NCI-H1436 (cell line): Measurements from ENCODE around the gene SLC6A2.

Experiments
- DNase-seq: peaks from one replicate; lab custom pipeline; 2025; lab: John Stamatoyannopoulos, UW

Gene SLC6A2

DNA sequence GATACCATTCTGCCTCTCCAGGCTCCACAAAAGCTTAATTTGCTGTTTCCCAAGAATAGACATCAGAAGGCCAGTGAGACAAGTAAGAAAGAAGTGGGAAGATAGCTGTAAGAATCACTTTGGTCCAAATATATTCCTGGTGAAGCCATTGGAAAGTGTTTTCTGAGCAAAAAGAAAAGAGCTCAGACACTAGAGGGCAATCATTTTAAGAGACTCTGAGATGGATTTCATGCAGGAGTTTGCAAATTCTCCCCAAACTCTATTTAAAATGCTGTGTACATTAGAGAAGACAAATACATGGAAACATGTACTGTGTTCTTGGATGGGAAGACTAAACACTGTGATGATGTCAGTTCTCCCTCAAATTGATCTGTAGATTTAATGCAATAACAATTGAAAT, 8.0 kb upstream of the SLC6A2 start:
- no peak for DNase-seq

DNA sequence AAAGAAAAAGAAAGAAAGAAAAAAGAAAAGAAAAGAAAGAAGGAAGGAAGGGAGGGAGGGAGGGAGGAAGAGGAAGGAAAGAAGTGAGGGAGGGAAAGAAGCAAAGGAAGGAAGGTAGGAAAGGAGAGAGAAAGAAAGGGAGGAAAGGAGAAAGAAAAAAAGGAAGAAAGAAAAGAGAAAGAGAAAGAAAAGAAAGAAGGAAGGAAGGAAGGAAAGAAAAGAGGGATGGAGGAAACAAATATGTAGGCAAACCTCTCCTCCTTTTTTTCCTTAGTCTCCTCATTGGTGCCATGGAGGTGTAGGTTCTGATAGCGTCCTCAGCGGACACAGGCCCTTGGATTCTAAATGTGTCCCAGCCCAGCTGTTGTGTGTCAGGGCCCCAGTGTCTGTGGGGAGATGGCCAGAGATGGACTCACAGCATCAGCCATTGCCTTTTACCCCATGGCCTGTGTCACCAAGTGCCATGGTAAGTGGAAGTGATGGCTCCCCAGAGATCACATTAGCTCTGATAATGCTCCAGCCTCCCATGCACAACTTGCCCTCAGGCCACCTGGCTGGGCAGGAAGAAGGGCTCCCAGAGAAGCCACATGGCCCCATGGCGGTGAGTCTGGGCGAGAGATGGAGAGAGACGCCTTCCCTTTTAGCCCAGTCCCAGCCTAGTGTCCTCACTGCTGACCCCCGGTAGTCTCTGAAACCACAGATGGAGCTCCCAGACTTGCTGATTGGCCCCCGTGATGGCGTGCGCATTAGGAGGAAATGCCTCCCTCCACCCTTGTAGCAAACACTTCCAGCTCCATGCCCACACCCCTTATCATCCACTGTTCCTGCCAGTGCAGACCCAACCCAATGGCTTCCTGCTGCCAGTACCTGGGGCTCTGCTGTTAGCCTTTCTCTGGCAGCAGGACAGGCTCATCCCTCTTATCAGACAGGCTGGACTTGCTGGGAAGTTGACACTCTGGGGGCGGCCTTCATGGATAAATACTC, 3.7 kb upstream of the SLC6A2 start:
- DNase-seq: no peak

DNA sequence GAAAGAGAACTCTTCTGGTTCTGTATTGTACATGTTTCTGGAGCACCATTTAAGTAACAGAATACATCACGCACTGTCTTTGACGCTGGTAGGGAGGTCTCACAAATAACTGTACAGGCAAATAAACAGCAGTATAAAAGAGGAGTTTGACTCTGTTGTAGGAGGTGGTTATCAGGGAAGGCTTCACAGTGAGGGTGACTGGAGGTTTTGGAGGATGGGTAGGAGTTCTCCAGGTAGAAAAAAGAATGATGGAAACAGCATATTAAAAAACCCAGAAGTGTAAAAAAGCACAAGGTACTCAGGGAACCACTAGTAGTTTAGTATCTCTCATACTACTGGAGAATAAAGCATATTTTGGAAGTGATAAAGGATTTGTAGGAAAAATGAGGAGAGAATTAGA, 2.7 kb upstream of the SLC6A2 start:
- no peak for DNase-seq

DNA sequence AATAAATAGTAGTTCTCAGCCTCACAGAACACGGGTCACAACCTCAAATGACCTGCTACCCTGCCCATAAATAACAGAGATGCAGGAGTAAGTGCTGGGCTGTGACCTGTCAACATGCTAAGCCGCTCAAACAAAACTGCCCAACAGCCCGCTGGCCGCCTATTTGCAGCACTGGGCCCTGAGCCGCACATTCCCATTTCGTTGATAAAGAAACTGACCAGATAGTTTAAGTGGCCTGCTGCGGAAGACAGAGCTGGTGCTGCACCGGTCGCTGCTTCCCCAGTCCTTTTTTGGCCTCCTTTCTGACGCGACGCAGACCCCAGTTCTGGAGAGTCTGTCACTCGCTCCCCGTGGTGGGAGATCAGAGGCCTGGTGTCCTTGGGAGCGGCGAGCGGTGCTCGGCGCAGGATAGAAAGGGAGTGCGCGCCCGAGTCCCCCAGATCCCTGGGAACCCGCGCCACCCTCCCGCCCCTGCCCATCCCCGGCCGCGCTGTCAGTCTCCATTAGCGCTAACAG, 349 bp upstream of the SLC6A2 start:
- DNase-seq: no peak

DNA sequence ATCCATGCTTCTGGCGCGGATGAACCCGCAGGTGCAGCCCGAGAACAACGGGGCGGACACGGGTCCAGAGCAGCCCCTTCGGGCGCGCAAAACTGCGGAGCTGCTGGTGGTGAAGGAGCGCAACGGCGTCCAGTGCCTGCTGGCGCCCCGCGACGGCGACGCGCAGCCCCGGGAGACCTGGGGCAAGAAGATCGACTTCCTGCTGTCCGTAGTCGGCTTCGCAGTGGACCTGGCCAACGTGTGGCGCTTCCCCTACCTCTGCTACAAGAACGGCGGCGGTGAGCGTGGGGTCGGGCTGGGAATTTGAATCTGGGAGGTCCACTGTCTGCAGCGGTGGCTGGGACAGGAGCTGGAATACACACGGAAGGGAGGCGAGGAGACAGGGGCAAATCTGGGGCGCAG, 904 bp downstream of the SLC6A2 start:
- DNase-seq: no peak

DNA sequence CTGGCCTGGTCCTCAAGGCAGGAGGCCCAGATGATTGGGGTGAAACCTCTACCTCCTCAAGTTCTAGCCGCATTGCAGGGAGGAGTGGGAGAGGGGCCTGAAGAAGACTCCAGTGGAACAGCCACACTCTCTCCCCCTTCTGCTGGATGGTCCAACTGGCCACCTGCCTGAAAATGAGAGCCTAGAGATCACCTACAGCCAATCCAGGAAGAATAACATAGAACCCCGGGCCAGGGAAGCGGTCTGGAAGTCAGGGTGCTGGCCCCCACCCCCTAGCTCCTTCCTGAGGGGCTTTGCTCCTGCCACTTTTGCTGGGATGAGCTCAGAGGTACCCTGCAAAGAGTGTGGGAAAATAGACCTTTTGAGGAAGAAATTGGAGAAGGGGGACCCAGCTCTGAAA, 1.8 kb downstream of the SLC6A2 start:
- no peak for DNase-seq

DNA sequence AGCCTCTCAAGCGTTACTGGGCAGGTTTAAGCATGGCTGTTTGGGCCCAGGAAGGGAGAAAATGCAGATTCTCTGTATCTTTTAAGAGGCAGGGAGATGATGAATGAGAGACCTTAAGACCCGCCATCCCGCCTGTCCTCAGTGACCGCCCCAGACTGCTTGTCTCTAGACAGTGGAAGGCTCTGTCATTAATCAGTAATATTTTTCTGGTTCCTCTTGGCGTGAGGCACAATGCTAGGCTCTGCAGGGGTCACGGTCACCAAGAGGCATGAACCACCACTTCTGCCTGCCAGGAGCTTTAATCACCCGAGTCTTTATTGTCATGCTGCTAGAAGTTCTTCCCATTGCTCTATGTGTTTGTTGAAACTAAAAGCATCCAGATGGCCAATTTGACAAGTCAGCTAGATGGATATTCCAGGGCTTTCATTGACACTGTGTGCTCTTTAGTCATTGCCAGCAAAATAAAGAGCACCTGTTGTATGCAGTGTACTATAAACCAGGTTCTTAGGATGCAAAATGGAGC, 3.2 kb downstream of the SLC6A2 start:
- DNase-seq: no peak

DNA sequence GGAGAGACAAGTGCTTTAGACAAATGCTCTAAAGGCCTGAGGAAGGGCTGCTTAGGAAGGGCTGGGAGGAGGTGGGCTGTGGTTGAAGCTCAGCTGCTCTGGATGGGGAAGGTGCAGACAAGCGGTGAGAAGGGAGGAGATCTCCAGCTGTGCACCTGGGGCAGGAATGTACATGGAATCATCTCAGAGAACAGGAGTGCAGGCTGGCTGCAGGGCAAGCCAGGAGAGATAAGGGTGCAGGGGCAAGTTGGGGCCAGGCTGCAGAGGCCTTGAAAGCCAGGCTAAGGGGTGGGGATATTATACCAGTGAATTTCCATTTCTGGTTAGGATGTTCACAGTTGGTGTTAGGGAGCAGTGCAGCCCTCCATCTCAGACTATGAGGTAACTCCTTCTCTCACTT, 4.2 kb downstream of the SLC6A2 start:
- DNase-seq: no peak

DNA sequence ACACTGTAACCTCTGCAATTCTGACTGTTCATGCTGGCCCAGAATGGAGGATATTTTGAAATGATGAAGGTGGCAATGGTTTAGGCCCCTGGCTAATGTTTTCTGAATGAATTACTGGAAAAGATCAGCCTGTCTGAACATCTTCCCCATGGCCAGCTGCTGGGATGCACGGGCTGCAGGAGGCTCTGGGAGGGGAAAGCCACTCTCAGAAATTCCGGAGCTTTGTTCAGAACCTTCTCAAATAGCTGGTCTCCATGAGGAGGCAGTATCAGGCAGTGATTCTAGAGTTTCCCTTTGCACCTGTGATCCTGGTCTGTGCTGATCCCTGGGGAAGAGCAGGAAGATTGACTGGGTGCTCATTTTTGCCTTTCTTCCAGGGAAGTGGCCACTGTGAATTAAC, 5.0 kb downstream of the SLC6A2 start:
- DNase-seq: no peak

DNA sequence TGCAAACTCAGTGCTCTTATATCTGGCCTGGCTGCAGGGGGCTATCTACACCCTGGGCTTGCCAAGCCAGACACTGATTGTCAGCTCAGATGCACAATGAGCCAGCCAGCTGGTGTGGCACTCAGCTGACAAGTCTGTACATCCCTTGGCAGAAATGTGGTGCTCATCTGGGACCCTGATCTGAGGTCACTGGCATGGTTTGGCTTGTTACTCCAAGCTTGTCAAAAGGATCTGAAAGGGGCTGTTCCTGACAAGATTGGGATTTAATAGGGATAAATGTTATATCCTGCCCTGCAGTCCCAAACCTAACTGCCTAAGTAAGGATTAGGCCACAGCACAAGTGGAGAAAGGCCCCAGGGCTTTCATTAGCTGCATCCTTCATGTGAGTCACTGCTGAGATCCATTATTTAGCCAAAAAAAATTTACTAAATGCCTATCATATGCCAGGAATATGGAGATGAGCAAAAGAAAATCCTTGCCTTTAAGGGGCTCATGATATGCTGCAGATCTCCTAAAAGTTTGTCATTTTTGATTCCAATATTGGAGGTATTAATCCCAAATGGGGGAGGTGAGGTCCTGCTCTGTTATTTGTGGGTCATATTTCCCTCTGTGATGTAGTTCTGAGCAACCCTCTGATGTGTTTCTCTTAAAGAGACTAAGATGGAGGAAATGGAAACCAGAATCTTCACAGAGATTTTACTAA, 6.3 kb downstream of the SLC6A2 start:
- DNase-seq: no peak

DNA sequence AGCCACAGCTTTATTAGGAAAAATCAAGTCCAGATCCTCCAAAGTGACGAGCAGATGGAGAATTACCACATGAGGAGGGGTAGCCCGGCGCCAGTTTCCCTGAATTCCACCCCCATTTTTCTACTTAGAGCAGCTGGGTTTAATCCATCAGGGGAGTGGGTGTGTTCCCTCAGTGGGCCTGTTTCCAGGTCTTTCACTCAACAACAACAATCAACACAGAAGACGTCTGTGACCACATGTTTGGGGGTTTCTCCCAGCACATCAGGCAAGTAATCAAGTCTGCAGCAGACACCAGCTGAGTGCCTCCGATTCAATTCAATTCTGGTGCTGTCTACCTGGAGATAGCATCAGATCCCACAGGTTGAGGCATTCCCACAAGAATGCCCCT, 6.8 kb downstream of the SLC6A2 start:
- no peak for DNase-seq

DNA sequence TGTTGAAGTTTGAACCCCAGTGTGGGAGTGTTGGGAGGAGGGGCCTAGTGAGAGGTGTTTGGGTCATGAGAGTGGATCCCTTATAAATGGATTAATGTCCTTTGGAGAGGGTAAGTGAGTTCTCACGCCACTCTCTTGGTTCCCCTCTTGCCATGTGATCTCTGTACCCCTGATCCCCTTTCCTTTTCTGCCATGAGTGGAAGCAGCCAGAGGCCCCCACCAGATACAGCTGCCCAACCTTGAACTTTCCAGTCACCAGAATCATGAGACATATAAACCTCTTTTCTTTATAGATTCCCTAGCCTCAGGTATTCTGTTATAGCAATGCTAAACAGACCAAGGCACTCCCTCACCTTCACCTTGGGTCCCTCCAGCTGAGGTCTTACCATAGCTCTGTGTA, 7.4 kb downstream of the SLC6A2 start:
- DNase-seq: no peak

DNA sequence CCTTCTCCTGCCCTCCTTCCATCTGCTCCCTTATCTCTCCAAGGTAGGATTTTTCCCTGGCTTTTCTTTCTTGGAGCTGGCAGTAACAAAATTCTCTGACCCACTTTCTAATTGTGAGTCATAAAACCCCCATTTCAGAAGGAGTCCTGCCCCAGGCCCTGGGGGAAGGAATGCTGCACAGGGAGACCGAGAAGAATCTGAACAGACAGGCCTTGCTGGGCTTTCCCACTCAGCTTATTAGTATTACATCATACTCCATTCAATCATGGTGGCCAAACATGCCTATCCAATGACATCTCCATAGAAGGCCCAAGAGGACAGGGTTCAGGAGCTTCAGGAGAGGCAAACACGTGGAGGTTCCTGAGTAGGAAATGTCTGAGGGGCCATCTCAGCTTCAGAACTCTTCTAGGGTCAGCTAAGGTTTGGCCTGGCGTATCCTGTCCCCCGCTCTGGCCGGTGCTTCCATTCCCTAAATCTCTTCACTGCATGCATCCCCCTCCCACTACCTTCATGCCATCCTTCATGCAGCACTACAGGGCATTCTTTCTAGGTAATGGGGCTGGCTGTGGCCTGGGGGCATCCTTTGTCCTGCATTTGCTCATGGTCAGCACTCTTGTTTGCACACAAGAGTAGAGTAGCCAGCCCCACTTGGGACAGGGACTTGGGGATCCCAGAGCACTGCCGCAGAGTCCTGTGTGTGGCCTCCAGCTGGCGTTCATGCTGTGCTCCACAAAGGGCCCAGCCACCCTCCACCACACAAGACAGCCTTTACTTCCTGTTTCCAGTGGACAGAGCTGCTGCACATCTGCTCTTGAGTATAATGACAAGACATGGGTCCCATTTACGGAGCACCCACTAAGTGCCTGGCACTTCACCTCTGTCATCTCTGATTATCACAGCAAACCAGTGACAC, 8.2 kb downstream of the SLC6A2 start:
- no peak for DNase-seq

DNA sequence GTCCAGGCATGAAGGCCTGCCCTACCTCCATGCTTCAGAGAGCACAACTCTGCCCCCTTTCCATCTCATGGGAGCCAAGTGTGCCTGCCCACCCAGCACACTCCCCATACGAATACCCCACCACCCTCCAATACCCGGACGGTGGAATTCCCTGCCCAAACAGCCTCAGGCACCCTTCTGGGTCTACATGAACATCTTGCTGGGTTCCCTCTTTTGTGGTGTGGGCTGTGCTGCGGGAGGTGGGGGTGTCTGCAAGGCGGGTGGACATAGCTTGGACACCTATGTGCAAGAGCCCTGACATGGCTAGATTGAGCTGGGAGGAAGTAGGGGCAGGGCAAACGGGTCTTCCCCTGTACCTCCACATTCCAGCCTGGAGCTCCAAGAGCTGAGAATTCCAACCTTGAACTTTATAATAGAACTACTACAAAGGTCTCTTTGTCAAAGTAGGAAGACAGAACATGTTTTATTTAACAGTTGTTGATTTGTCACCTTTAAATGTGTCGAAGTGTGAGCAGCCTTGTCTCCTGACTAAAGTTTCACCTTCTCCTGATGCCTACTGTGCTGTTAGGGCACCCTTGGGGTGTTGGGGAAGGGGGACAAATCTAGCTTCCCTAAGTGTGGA, 9.1 kb downstream of the SLC6A2 start:
- no peak for DNase-seq

DNA sequence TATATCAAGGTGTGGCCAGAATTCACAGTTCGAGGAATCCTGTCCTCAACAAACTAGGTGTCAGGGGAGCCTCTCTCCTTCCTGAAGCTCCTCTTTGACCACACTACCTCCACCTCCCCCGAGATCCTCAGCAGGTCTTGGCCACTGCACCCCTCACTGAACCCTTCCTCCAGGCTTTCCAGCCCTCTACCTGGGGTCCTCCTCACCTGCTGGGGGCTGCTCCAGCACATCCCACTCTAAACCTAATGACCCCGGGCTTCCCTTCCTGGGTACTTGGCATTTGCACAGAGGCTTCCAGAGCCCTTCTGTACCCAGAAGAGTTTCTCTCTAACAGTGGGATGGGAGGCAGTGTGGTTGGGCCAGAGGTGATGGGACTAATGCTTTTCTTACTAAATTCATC, 9.7 kb downstream of the SLC6A2 start:
- DNase-seq: no peak

DNA sequence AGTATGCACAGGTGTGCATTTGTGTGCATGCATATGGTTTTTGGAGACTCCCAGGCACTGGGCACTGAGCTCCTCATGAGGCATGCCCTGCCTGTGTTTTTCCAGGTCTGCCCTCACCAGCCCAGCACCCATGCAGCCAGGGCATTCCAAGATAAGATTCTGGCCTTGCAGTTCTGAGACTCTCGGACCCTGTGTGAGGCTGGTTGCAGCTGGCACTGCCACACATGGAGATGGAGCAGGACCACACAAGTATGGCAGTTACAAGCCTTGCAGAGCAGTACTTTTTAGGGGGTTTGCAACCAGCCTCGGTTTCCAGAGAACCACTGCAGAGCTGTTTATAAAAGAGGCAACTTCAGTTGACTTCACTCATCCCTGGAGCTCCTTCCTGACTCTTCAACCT, 10.2 kb downstream of the SLC6A2 start:
- DNase-seq: no peak

DNA sequence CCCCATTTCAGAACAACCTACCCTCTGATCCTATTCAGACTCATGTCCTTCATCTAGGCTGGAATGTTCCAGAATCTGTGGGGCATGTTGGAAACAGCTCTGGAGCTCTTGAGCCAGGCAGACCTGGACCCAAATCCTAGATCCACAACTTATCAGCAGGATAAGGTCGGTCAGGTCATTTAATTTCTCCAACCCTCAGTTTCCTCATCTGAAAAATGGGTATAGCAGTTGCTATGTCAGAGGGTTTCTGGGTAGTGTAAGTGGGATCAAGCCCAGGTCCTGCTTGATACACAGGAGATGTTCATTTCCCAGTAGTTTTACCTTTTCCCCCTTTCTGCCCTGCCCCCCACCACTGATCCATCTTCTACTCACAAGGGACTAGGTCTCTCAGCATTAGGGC, 12.0 kb downstream of the SLC6A2 start:
- DNase-seq: no peak

DNA sequence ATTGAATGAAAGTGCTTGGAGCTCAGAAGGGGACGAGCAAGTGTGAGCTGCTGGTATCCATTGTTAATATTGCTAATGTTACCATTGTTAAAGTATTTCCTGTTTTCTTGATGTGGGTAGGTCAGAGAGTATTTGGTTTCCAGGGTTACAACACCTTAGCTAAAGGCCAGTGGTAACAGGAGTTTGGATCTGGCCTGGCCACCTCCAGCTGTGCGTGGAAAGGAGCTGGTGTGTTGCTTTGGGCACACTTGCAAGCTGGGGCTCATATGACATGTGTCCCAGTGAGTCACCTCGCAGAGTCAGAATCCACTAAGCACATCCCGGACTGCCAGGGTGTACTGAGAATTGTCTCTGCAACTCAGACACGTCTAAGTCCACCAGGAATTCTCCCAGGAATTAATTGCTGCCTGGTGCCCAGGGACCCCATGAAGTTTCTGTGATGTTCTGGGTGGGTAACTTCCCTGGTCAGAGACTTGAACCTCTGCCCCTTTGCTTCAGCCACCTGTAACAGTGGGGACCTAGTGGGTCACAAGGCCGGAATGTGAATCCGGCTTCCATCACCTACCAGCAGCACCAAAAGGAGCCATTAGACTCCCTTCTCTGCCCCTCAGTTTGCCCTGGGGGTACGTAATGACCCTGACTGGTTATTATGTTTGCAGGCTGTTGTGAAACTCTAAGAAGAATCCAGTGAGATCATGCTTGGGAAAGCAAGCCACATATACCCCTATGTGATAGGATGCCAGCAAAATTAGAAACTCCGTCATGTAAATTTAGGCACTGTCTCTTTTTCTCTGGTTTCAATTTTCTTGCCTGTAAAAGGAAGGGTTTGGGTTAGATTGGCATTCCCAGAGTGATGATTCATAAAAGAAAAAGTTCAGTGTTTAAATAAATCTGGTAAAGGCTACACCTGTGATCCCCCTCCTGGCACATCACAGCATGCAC, 12.8 kb downstream of the SLC6A2 start:
- DNase-seq: no peak

DNA sequence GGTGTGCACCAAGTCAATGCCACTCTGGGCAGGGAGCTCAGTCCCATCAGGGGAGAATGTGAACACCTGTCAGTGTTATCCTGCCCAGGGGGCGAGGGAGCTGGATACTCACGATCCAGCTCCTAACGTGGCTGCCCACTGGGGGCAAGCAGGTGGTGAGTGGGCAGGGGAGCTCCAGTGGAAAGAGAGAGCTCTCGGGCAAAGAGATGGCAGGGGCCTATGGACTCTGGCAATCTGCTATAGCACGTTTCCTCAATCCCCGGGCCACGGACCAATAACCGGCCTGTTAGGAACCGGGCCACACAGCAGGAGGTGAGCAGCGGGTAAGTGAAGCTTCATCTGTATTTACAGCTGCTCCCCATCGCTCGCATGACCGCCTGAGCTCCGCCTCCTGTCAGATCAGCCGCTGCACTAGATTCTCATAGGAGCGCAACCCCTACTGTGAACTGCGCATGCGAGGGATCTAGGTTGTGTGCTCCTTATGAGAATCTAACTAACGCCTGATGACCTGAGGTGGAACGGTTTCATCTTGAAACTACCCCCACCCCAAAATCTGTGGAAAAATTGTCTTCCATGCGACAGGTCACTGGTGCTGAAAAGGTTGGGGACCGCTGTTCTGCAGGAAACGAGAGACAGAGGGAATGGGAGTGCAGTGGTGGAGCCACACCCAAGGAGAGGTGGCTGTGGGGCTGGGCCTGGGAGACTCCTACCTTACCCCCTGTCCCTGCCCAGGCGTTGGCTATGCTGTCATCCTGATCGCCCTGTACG, 15.6 kb downstream of the SLC6A2 start:
- DNase-seq: no peak

DNA sequence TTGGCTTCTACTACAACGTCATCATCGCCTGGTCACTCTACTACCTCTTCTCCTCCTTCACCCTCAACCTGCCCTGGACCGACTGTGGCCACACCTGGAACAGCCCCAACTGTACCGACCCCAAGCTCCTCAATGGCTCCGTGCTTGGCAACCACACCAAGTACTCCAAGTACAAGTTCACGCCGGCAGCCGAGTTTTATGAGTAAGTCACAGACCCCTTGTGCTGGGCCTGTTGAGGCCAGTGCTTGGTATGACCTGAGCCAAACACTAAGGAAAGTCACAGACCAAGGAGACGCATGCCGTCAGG, 16.1 kb downstream of the SLC6A2 start:
- no peak for DNase-seq
